HFFc6 (cell line): Measurements from ENCODE around the gene VPS33B. TPM values are rescaled to one million over a fixed set of nuclear protein-coding genes. Genes with fewer than 3 reads are reported as not detected.

Experiments
- DNase-seq: peaks from one replicate; pipeline ENCODE4 v3.0.0-alpha.2; 2018
- H3K27ac Mint-ChIP-seq: 2 replicates; pipeline ENCODE4 v1.8.0; 2020; ENCODE audit warnings: mild to moderate bottlenecking, mixed read lengths
- H3K27me3 Mint-ChIP-seq: 2 replicates; pipeline ENCODE4 v1.8.0; 2021; ENCODE audit warnings: mild to moderate bottlenecking, moderate library complexity, mixed read lengths; ENCODE audit not compliant: insufficient read depth
- H3K36me3 Mint-ChIP-seq: 2 replicates; pipeline ENCODE4 v1.8.0; 2021; ENCODE audit warnings: low read depth, mixed read lengths
- H3K4me1 Mint-ChIP-seq: 2 replicates; pipeline ENCODE4 v1.8.0; 2020; ENCODE audit warnings: low read depth, mixed read lengths
- H3K4me3 Mint-ChIP-seq: 2 replicates; pipeline ENCODE4 v1.8.0; 2020; ENCODE audit warnings: mild to moderate bottlenecking, moderate library complexity, mixed read lengths
- H3K9me3 Mint-ChIP-seq: 2 replicates; pipeline ENCODE4 v1.8.0; 2020; ENCODE audit warnings: mild to moderate bottlenecking, mixed read lengths
- total RNA-seq, 6 experiments: library from RNA; stranded (reverse); fragmentation: NEBNext Ultra II Directional; extraction: Animal tissue kit (Norgen Biotek cat#: 25700); gene quantifications; 2 replicates in 1 of 6; 3 replicates in 5 of 6; pipeline ENCODE4 v1.2.3, GENCODE V29; 2021
- TF ChIP-seq, protein P1 (sequence below): fragments of 200-600 bp; sonication (generic); IDR thresholded peaks from 2 replicates; pipeline ENCODE4 v1.5.0; 2021; ENCODE audit warnings: antibody characterized with exemption, mild to moderate bottlenecking

VPS33B gene
- total RNA-seq, 6 experiments from 2014 or later = 12.7 to 18.8 (median 16.2) TPM

GRCh38 chr15:90987561-90988141 is 34.7 kb downstream of the VPS33B start:
- peak overlapping the region; percentile 74 for H3K27ac Mint-ChIP-seq
- H3K4me3 Mint-ChIP-seq = peak overlapping the region; percentile 52
- H3K4me1 Mint-ChIP-seq = peaks cover 44% of the 10 kb centered on the region
- no peaks in the 10 kb centered on the region for H3K9me3 Mint-ChIP-seq
- no peak for DNase-seq
- peaks cover 31% of the 10 kb centered on the region for H3K36me3 Mint-ChIP-seq
- H3K27me3 Mint-ChIP-seq = no peaks in the 10 kb centered on the region
- TF ChIP-seq, protein P1, sequence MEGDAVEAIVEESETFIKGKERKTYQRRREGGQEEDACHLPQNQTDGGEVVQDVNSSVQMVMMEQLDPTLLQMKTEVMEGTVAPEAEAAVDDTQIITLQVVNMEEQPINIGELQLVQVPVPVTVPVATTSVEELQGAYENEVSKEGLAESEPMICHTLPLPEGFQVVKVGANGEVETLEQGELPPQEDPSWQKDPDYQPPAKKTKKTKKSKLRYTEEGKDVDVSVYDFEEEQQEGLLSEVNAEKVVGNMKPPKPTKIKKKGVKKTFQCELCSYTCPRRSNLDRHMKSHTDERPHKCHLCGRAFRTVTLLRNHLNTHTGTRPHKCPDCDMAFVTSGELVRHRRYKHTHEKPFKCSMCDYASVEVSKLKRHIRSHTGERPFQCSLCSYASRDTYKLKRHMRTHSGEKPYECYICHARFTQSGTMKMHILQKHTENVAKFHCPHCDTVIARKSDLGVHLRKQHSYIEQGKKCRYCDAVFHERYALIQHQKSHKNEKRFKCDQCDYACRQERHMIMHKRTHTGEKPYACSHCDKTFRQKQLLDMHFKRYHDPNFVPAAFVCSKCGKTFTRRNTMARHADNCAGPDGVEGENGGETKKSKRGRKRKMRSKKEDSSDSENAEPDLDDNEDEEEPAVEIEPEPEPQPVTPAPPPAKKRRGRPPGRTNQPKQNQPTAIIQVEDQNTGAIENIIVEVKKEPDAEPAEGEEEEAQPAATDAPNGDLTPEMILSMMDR = no peak

DNA sequence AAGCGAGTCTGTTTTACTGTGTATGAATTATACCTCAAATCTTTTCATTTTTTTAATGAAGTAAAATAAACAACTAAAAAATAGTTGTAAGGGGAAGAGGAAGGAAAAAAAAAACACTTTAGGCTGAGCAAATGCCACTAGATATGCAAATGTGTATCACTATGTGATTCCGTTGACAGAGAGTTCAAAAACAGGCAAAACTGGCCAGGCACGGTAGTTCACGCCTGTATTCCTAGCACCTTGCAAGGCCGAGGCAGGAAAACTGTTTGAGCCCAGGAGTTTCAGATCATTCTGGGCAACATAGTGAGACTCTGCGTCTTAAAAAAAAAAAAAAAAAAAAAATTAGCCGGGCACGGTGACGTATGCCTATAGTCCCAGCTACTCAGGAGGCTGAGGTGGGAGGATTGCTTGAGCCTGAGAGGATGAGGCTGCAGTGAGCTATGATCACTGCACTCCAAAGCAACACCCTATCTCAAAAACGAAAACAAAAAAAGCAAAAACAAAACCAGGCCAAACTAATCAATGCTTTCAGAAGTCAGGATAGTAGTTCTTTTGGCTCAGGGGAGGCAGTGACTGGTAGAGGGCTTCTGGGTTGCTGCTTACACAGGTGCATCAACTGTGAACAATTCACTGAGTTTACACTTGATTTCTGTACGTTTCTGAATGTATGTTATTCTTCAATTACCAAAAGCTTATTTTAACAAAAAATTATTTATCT is 35.4 kb downstream of the VPS33B start:
- peak overlapping the region; percentile 40; the same call in 1 of the 2 replicates for H3K27ac Mint-ChIP-seq
- no peaks in the 10 kb centered on the region for H3K9me3 Mint-ChIP-seq
- H3K36me3 Mint-ChIP-seq = peaks cover 31% of the 10 kb centered on the region
- TF ChIP-seq, protein P1 = no peak
- no peak overlapping the region for H3K4me3 Mint-ChIP-seq
- H3K4me1 Mint-ChIP-seq = peaks cover 43% of the 10 kb centered on the region
- H3K27me3 Mint-ChIP-seq = no peaks in the 10 kb centered on the region
- DNase-seq = no peak

GRCh38 chr15:90982135-90982534 is 40.3 kb downstream of the VPS33B start:
- TF ChIP-seq, protein P1 = no peak

GRCh38 chr15:90981681-90982080 is 40.7 kb downstream of the VPS33B start:
- H3K36me3 Mint-ChIP-seq = peaks cover 52% of the 10 kb centered on the region
- H3K27me3 Mint-ChIP-seq = no peaks in the 10 kb centered on the region

More at GRCh38 chr15:90982135-90982534, 40.3 kb downstream of the VPS33B start:
- Mint-ChIP-seq H3K27ac (peak overlapping the region; percentile 76), H3K36me3 (peaks cover 52% of the 10 kb centered on the region), H3K4me3 (no peak overlapping the region), H3K4me1 (peaks cover 34% of the 10 kb centered on the region), H3K27me3 (no peaks in the 10 kb centered on the region), H3K9me3 (no peaks in the 10 kb centered on the region)
- peak; percentile 9 for DNase-seq

GRCh38 chr15:90979582-90979981 is 42.8 kb downstream of the VPS33B start:
- peak overlapping the region; percentile 7; the same call in 1 of the 2 replicates for H3K27ac Mint-ChIP-seq
- H3K36me3 Mint-ChIP-seq = peaks cover 59% of the 10 kb centered on the region
- no peaks in the 10 kb centered on the region for H3K27me3 Mint-ChIP-seq
- no peak for DNase-seq
- peaks cover 34% of the 10 kb centered on the region for H3K4me1 Mint-ChIP-seq
- H3K9me3 Mint-ChIP-seq = no peaks in the 10 kb centered on the region
- H3K4me3 Mint-ChIP-seq = no peak overlapping the region
- TF ChIP-seq, protein P1 = no peak

More at GRCh38 chr15:90981681-90982080, 40.7 kb downstream of the VPS33B start:
- H3K4me1 Mint-ChIP-seq = peaks cover 34% of the 10 kb centered on the region
- no peak overlapping the region for H3K4me3 Mint-ChIP-seq
- H3K27ac Mint-ChIP-seq = peak overlapping the region; percentile 18; the same call in 1 of the 2 replicates
- TF ChIP-seq, protein P1 = no peak
- no peak for DNase-seq
- H3K9me3 Mint-ChIP-seq = no peaks in the 10 kb centered on the region
